Ectodermal cell (in vitro differentiated cells): ENCODE data around the gene PMPCA.
A peak's percentile ranks its signal among the peaks of the same experiment; 100 is the strongest.
"Not testable (repeated sequence)": the region's sequence is repeated elsewhere in the genome, so short reads cannot be mapped to it uniquely, and the experiment has no call there.

Experiments
- H3K27ac ChIP-seq: 2 replicates; pipeline ENCODE4 v1.7.0; 2013; ENCODE audit warnings: mild to moderate bottlenecking, low read depth, low read length; ENCODE audit not compliant: insufficient read depth, poor library complexity, severe bottlenecking
- H3K27me3 ChIP-seq: 2 replicates; pipeline ENCODE4 v1.7.0; 2013; ENCODE audit warnings: mild to moderate bottlenecking, low read length; ENCODE audit not compliant: insufficient read depth, control insufficient read depth, poor library complexity, severe bottlenecking
- H3K36me3 ChIP-seq: one replicate; pipeline ENCODE4 v1.7.0; 2013; ENCODE audit warnings: low read length; ENCODE audit not compliant: control insufficient read depth, insufficient read depth
- H3K4me1 ChIP-seq: one replicate; pipeline ENCODE4 v1.7.0; 2013; ENCODE audit warnings: low read length; ENCODE audit not compliant: control insufficient read depth, insufficient read depth
- H3K4me3 ChIP-seq: 2 replicates; pipeline ENCODE4 v1.7.0; 2013; ENCODE audit warnings: low read depth, low read length, control low read depth; ENCODE audit not compliant: insufficient read depth
- H3K9me3 ChIP-seq: 2 replicates; pipeline ENCODE4 v1.7.0; 2013; ENCODE audit warnings: mild to moderate bottlenecking, low read length, moderate library complexity; ENCODE audit not compliant: control insufficient read depth
- WGBS, 2 experiments: methylation state at CpG; one replicate each; pipeline ENCODE4 v1.1.7; 2013; ENCODE audit warnings: missing lambda C conversion rate in 2 of 2; 5-methylcytosine and 5-hydroxymethylcytosine counted together

The PMPCA gene

DNA sequence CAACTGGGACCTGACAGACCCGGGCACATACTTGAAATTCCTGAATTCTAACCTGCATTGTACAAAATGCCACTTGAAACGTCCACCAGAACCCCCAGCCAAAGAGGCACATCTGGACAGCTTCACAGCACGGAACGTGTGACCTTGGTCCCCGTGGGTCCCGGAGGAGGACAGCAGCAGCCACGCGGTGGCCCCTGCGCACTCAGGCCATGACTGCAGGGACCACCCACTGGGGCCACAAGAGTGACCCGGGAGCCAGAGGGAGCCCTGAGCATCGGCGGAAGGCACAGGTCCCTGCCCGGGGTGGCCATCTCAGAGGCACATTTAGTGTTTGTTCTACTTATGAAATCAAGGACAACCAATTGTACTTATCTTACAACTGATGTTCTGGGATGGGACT is 8.4 kb upstream of the PMPCA start:
- Histone ChIP-seq H3K4me3 (no peak overlapping the region), H3K27ac (peak overlapping the region; percentile 8), H3K4me1 (no peaks in the 10 kb centered on the region), H3K9me3 (no peaks in the 10 kb centered on the region), H3K27me3 (no peaks in the 10 kb centered on the region), H3K36me3 (peaks cover 21% of the 10 kb centered on the region)
- WGBS, 2 experiments, result 93 to 94% methylated on average over 13 of the region's 13 CpGs

- no peak overlapping the region for H3K27ac ChIP-seq
- no peak overlapping the region for H3K4me3 ChIP-seq
- no peaks in the 10 kb centered on the region for H3K9me3 ChIP-seq
- no peaks in the 10 kb centered on the region for H3K4me1 ChIP-seq
- H3K27me3 ChIP-seq, result no peaks in the 10 kb centered on the region
- WGBS, 2 experiments, result 93 to 97% methylated on average over 5 of the region's 5 CpGs
- H3K36me3 ChIP-seq, result peaks cover 23% of the 10 kb centered on the region
These were observed 6.9 kb upstream of the PMPCA start for GRCh38 chr9:136403538-136403914.

DNA sequence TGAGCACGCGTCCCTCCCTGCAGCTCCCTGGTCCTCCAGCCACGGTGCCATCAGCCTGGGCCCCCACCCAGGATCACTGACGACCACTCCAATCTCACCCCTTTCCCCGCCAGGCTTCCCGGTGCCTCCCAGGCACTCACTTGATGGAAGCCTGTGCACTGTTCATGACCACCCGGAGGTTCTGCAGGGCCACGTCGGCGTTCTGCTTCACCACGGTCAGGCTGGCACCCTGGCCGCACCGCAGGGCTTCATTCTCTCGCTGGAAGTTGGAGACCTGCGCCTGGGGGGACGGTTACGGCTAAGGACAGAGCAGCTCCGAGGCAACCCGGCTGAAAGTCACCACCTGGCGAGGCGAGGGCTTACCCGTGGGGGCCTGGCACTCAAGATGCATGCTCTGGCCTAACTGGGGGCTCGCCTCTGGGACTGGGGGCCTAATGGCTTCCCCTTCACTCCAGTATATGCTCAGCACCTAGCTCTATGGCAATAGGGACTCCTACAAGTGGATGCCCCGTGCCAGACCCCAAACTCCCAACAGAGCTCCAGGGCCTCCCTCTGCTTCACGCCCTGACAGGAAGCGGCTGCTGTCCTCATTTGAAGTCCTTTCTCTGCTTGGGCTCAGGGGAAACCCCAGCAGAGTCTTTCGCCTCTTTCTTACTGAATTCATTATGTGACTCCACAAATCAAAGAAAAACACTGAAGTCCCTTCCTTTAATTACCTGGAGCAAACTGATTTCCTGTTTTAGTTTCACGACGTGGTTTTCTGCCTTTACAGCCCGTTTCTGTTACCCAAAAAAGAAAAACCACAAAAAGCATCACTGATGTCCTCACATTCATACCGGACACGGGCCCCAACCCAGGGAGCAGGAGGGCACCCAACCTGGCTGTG is 6.3 kb upstream of the PMPCA start:
- Histone ChIP-seq H3K9me3 (no peaks in the 10 kb centered on the region), H3K36me3 (peaks cover 23% of the 10 kb centered on the region), H3K27me3 (no peaks in the 10 kb centered on the region), H3K27ac (no peak overlapping the region), H3K4me1 (no peaks in the 10 kb centered on the region), H3K4me3 (no peak overlapping the region)
- whole genome bisulfite sequencing, 2 experiments, result 95 to 96% methylated on average over 32 of the region's 32 CpGs

GRCh38 chr9:136404801-136405136 is 5.7 kb upstream of the PMPCA start:
- H3K4me1 ChIP-seq, result peaks cover 5% of the 10 kb centered on the region
- peaks cover 23% of the 10 kb centered on the region for H3K36me3 ChIP-seq
- no peaks in the 10 kb centered on the region for H3K9me3 ChIP-seq
- 94 to 95% methylated on average over 14 of the region's 14 CpGs for WGBS, 2 experiments
- H3K4me3 ChIP-seq, result no peak overlapping the region
- H3K27ac ChIP-seq, result no peak overlapping the region
- H3K27me3 ChIP-seq, result no peaks in the 10 kb centered on the region

DNA sequence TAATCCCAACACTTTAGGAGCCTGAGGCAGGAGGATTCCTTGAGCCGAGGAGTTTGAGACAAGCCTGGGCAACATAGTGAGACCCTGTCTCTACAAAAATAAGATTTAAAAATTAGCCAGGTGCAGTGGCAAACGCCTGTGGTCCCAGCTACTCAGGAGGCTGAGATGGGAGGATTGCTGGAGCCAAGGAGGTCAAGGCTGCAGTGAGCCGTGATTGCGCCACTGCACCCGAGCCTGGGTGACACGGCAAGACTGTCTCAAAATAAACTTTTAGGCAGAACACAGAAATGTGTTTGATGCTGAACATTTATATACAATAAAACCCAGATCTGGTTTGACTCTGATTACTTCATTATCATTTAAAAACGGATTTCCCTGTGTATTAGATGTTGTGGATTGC is 5.0 kb upstream of the PMPCA start:
- Histone ChIP-seq H3K36me3 (peaks cover 23% of the 10 kb centered on the region), H3K9me3 (no peaks in the 10 kb centered on the region), H3K4me3 (no peak overlapping the region), H3K27ac (no peak overlapping the region), H3K4me1 (peaks cover 5% of the 10 kb centered on the region), H3K27me3 (no peaks in the 10 kb centered on the region)
- WGBS, 2 experiments, result 93 to 95% methylated on average over 6 to 7 of the region's 7 CpGs

GRCh38 chr9:136405904-136406303 is 4.6 kb upstream of the PMPCA start:
- WGBS, 2 experiments, result 90 to 94% methylated on average over 10 of the region's 10 CpGs
- not testable (repeated sequence) for H3K4me3 ChIP-seq, H3K27ac ChIP-seq, H3K9me3 ChIP-seq, H3K27me3 ChIP-seq, H3K4me1 ChIP-seq
- H3K36me3 ChIP-seq, result peaks cover 23% of the 10 kb centered on the region

DNA sequence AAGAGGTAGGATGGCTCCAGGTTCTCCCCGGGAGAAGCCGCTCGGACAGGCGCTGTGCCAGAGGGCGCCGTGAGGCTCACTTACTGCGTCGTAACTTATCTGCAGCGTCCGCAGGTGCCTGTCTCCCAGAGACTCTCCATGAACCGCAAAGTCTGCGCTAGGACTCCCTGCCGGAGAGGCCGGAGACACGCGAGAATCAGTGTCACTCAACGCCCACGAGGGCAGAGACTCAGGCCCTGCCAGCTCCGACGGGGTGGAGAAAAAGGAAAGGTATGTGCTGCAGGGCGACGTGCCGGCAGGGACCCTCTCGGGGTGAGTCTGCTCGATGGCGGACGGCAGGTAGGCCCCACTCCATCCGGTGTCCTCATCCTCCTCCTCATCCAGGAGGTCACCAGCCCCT is 3.4 kb upstream of the PMPCA start:
- H3K36me3 ChIP-seq, result peaks cover 23% of the 10 kb centered on the region
- not testable (repeated sequence) for H3K9me3 ChIP-seq, H3K27ac ChIP-seq, H3K27me3 ChIP-seq, H3K4me3 ChIP-seq
- 95 to 97% methylated on average over 28 of the region's 28 CpGs for WGBS, 2 experiments
- peaks cover 13% of the 10 kb centered on the region for H3K4me1 ChIP-seq

DNA sequence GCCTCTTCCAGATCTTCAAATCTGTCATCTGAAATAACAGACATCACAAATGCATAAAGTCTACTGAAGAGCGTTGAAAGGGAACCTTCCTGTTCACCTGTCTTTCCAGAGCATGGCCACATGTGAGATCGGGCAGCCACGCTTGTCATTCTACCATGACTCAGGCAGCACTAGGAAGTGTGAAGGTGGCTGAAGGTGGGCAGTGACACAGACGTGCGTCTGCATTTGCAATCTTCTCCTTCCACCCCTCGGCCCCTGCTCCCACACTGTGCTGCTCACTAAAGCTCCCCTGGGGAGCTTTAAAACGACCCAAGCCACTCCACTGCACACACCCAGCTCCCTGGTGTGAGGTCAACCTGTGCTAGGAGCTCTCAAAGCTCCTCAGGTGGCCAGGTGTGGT is 2.5 kb upstream of the PMPCA start:
- Histone ChIP-seq H3K4me1 (peaks cover 13% of the 10 kb centered on the region), H3K36me3 (peaks cover 27% of the 10 kb centered on the region), H3K4me3 (no peak overlapping the region), H3K27ac (no peak overlapping the region), H3K27me3 (no peaks in the 10 kb centered on the region), H3K9me3 (no peaks in the 10 kb centered on the region)
- 94% methylated on average over 7 of the region's 7 CpGs for WGBS, 2 experiments

DNA sequence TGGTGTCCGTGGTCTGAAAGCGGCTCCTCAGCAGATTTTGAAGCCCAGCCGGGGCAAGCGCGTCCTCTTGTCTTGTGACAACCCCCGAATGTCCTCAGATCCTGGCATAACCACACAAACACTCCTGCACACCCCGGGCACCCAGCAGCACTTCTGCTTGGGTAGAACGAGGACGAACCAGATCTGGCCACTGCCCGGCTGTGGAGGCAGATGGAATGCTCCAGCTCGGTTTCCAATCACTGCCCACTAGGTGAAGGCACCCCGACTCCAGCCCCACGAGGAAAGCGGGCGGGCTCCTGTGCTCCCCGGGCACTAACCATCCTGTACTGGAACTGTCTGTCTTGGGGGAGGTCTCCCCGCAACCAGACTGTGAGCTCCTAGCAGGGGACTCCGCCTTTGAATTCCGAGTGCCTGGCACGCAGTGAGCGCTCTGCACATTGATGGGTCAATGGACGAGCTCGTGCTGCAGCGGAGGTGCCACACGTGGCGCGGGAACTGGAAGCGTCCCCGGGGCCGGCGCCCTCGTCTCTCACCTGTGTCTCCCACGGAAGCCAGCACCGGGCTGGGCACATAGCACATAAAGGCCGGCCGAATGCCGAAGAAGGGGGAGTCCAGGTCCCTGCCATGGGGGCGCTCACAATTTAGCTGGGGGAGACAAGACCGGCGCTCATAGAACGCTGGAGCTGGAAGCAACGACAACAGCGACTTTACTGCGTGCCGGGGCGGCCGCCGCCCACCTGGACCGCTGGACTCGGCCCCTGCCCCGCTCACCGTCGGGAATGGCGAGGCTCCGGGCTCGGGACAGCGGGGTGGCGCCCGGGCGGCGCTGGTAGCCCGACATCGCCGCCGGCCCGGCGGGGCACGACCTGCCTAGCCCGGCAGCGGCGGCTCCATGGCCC is 652 bp upstream of the PMPCA start:
- H3K9me3 ChIP-seq, result no peaks in the 10 kb centered on the region
- 13% methylated on average over 71 of the region's 71 CpGs for WGBS, 2 experiments
- no peak overlapping the region for H3K27ac ChIP-seq
- H3K36me3 ChIP-seq, result peaks cover 21% of the 10 kb centered on the region
- H3K4me3 ChIP-seq, result peak overlapping the region; percentile 95
- no peaks in the 10 kb centered on the region for H3K27me3 ChIP-seq
- H3K4me1 ChIP-seq, result peaks cover 13% of the 10 kb centered on the region

GRCh38 chr9:136411378-136411777 is 920 bp downstream of the PMPCA start:
- 78 to 82% methylated on average over 4 of the region's 4 CpGs for WGBS, 2 experiments
- H3K27ac ChIP-seq, result no peak overlapping the region
- H3K4me1 ChIP-seq, result peaks cover 13% of the 10 kb centered on the region

More at GRCh38 chr9:136411378-136411777, 920 bp downstream of the PMPCA start:
- Histone ChIP-seq H3K27me3 (no peaks in the 10 kb centered on the region), H3K36me3 (peaks cover 31% of the 10 kb centered on the region), H3K4me3 (peak overlapping the region; percentile 95), H3K9me3 (no peaks in the 10 kb centered on the region)
